ENCODE measurements around the gene FKRP. TPM values are rescaled to one million over a fixed set of nuclear protein-coding genes. Genes with fewer than 3 reads are reported as not detected.
"Not testable (repeated sequence)": the region's sequence is repeated elsewhere in the genome, so short reads cannot be mapped to it uniquely, and the experiment has no call there.

The FKRP gene
- total RNA-seq, 1 experiment from 2014 or later = 35.0 TPM

GRCh38 chr19:46764817-46765291 is 19.0 kb downstream of the FKRP start:
- intact Hi-C loops (cut with micrococcal nuclease; ENCODE audit: unreplicated experiment) = no loop called here
- CTCF ChIA-PET = interaction anchor here (0.7 to 1.9 kb wide), 9 partner anchors 11 to 126 kb away, joined by 3 to 14 read pairs (median 4); partner anchors contain the start of genes FKRP and SLC1A5
- no peaks in the 10 kb centered on the region for H3K9me3 Mint-ChIP-seq (ENCODE audit: low read depth, unreplicated experiment)
- no peak overlapping the region for H3K27ac Mint-ChIP-seq (ENCODE audit: unreplicated experiment)
- H3K27me3 Mint-ChIP-seq (ENCODE audit: unreplicated experiment) = no peaks in the 10 kb centered on the region
- no peaks in the 10 kb centered on the region for H3K36me3 Mint-ChIP-seq (ENCODE audit: insufficient read depth, unreplicated experiment)
- BruUV-seq (replicated peaks) = no TSS peak
- no peak overlapping the region for H3K4me3 Mint-ChIP-seq (ENCODE audit: low read depth, unreplicated experiment)
- DNase-seq = peak; percentile 68
- TF ChIP-seq CTCF (IDR thresholded peaks at IDR 0.05; ENCODE audit: unreplicated experiment) = no peak
- H3K4me1 Mint-ChIP-seq (ENCODE audit: low read depth, unreplicated experiment) = peaks cover 20% of the 10 kb centered on the region

GRCh38 chr19:46766569-46767317 is 20.9 kb downstream of the FKRP start:
- Mint-ChIP-seq H3K4me1 (ENCODE audit: low read depth, unreplicated experiment) (peaks cover 29% of the 10 kb centered on the region), H3K4me3 (ENCODE audit: low read depth, unreplicated experiment) (no peak overlapping the region)
- peak; percentile 87 for TF ChIP-seq CTCF (IDR thresholded peaks at IDR 0.05; ENCODE audit: unreplicated experiment)

GRCh38 chr19:46768746-46769145 is 22.9 kb downstream of the FKRP start:
- intact Hi-C loops (cut with micrococcal nuclease; ENCODE audit: unreplicated experiment); H3K27me3 Mint-ChIP-seq (ENCODE audit: unreplicated experiment); H3K9me3 Mint-ChIP-seq (ENCODE audit: low read depth, unreplicated experiment); DNase-seq; H3K4me3 Mint-ChIP-seq (ENCODE audit: low read depth, unreplicated experiment); BruUV-seq (replicated peaks); CTCF ChIA-PET; H3K27ac Mint-ChIP-seq (ENCODE audit: unreplicated experiment): not testable (repeated sequence)
- H3K36me3 Mint-ChIP-seq (ENCODE audit: insufficient read depth, unreplicated experiment) = peaks cover 27% of the 10 kb centered on the region
- peaks cover 43% of the 10 kb centered on the region for H3K4me1 Mint-ChIP-seq (ENCODE audit: low read depth, unreplicated experiment)

More at GRCh38 chr19:46766569-46767317, 20.9 kb downstream of the FKRP start:
- H3K36me3 Mint-ChIP-seq (ENCODE audit: insufficient read depth, unreplicated experiment) = peaks cover 11% of the 10 kb centered on the region
- CTCF ChIA-PET = interaction anchor here (0.6 to 1.2 kb wide), 6 partner anchors 9 to 76 kb away, joined by 3 to 9 read pairs (median 3); no protein-coding TSS in a partner anchor
- intact Hi-C loops (cut with micrococcal nuclease; ENCODE audit: unreplicated experiment) = no loop called here
- H3K27me3 Mint-ChIP-seq (ENCODE audit: unreplicated experiment) = no peaks in the 10 kb centered on the region
- no peak overlapping the region for H3K27ac Mint-ChIP-seq (ENCODE audit: unreplicated experiment)
- H3K9me3 Mint-ChIP-seq (ENCODE audit: low read depth, unreplicated experiment) = no peaks in the 10 kb centered on the region
- no TSS peak for BruUV-seq (replicated peaks)
- peak; percentile 57 for DNase-seq

- H3K4me3 Mint-ChIP-seq (ENCODE audit: low read depth, unreplicated experiment) = no peak overlapping the region
- intact Hi-C loops (cut with micrococcal nuclease; ENCODE audit: unreplicated experiment) = no loop called here
- CTCF ChIA-PET = no interaction called here
- no TSS peak for BruUV-seq (replicated peaks)
- no peak overlapping the region for H3K27ac Mint-ChIP-seq (ENCODE audit: unreplicated experiment)
- no peak for DNase-seq
- no peak for TF ChIP-seq CTCF (IDR thresholded peaks at IDR 0.05; ENCODE audit: unreplicated experiment)
- H3K36me3 Mint-ChIP-seq (ENCODE audit: insufficient read depth, unreplicated experiment) = peaks cover 61% of the 10 kb centered on the region
- H3K27me3 Mint-ChIP-seq (ENCODE audit: unreplicated experiment) = no peaks in the 10 kb centered on the region
- peaks cover 34% of the 10 kb centered on the region for H3K4me1 Mint-ChIP-seq (ENCODE audit: low read depth, unreplicated experiment)
- H3K9me3 Mint-ChIP-seq (ENCODE audit: low read depth, unreplicated experiment) = no peaks in the 10 kb centered on the region
Measured at GRCh38 chr19:46772170-46773017, 26.5 kb downstream of the FKRP start.
